GDM1 (cell line): ENCODE measurements around the gene CHTF8.
"Not testable (repeated sequence)": the region's sequence is repeated elsewhere in the genome, so short reads cannot be mapped to it uniquely, and the experiment has no call there.

Source experiments
- DNase-seq: peaks from one replicate; lab custom pipeline; 2025; lab: John Stamatoyannopoulos, UW

Gene CHTF8

DNA sequence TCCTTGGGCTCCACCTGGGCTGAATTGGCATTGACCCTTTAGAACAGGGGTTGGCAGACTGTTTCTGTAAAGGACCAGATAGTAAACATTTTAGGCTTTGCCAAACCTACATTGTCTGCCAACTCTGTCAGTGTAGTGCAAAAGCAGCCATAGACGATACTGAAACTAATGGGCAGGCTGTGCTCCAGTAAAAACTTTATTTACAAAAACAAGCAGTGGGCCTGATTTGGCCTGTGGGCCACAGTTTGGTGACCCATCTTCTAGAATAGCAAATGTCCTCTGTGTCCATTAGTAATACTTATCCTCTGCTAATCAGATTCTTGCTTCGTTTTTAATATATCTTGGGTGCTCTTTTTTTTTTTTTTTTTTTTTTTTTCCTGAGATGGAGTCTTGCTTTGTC is 6.2 kb upstream of the CHTF8 start:
- DNase-seq = no peak

DNA sequence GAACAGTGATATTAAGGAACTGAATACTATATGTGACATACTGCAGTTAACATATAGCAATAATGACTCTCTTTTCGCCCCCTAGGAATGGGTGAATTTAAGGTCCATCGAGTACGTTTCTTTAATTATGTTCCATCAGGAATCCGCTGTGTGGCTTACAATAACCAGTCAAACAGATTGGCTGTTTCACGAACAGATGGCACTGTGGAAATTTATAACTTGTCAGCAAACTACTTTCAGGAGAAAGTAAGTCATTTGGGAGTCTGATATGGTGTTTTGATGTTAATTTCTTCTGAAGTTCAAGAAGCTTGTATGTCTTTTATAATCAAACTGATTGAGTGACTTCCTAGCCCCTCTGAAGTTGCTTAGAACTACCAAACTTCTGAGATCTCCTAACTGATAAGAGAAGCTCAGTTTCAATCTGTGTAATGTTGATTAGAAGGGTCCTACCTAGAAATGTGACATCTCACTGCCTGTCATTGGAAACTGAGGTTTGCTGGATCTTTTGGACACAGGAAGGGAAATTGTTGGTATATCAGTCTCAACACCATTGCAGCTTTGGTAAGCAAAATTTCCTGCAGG is 1.1 kb upstream of the CHTF8 start:
- DNase-seq = no peak

DNA sequence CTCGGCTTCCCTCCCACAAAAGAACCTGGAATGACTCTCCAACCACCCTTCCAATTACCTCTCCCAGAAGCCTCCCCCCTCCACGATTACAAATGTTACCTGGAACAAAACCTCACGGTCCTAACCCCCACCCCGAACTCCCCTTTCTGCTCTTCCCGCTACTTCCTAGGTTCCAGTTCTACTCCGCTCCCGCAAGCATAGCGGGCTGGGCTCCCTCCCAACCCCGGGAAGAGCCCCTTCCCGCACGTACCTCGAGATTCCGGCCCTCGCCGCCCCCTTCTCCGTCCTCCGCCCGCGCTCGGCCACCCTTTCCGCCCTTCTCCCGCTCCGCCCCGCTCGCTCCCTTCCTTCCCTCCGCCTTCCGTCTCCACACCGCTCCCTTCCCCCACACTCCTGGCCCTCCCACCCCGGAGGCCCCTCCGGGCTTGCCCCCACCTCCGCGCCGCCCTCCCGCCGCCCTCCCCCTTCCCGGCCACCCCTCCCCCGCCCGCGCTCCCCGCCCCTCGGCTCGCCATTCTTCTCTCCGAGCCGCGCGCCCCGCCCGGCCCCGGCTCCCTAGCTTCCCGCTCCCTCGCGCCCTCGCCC is 457 bp downstream of the CHTF8 start:
- peak; percentile 57 for DNase-seq

DNA sequence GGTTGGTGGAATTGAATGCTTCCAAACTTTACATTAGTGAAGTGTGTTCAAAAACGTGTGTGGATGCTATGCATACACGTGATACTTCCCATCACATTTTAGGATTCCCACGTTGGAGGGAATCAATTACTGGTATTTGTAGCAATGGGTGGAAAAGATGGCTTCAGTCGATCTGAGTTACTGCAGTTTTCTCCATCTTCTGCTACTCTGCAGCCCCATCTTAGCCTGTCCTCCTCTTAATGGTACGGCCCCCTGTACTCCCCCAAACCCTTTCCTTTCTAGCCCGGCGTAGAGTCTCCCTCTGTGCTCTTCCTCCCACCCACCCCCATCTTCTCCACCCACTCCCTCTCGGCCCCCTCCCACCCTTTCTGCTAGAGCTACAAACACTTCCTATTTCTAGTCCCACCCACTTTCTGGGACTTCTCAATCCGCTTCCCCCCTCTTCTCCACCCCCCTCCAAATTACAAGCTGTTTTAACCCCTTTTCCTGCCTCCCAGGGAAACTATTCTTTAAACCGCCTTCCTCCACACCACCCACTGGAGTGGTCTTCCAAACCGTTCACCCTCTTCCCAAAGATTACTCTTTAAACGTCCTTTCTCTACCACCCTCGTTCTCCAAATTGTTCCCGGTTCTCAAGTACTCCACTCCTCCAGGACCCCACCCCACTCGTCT is 1.1 kb downstream of the CHTF8 start:
- DNase-seq = no peak

DNA sequence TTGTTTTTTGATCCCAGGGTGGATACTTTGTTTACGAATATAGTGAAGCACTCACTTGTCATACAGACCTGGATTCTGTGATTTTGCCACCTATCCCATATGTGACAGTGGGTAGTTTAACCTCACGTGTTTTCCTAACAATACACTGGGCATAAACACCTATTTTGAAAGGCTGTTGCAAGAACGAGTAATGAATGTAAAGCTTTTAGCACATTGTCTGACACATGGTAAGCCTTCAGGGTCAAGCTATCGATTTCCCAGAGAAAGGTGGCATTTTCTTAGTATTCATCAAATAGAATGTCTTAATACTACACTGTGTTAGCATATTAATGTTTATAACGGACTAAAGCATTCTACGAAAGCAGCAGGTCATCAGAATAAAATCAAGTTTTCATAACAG is 1.9 kb downstream of the CHTF8 start:
- DNase-seq = no peak

DNA sequence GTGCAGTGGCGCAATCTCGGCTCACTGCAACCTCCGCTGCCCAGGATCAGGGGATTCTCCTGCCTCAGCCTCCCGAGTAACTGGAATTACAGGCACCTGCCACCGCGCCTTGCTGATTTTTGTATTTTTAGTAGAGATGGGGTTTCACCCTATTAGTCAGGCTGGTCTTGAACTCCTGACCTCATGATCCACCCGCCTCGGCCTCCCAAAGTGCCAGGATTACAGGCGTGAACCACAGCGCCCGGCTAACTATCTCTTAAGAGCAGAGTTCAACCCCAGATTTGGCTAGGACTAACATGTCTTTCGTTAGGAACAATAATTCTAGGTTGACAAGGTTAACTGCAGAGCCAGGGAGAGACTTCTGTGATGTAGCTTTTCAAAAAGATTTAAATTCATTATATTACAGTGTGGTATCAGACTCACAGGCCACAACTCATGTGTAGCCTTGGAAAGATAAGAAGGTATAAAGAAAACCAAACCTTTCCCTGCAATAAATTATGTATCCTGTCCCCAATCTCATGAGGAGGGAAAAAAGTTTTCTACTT is 4.3 kb downstream of the CHTF8 start:
- DNase-seq = no peak

DNA sequence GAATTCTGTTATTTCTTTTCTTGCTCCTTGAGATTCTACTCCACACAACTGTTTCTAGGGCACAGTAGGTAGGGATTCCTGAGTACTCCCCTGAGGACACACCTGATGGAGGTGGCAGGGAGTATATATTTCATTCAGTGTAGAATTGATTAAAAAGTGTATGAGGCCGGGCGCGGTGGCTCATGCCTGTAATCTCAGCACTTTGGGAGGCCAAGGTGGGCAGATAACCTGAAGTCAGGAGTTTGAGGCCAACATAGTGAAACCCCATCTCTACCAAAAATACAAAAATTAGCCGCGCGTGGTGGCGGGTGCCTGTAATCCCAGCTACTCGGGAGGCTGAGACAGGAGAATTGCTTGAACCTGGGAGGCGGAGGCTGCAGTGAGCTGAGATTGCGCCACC is 5.6 kb downstream of the CHTF8 start:
- not testable (repeated sequence) for DNase-seq

DNA sequence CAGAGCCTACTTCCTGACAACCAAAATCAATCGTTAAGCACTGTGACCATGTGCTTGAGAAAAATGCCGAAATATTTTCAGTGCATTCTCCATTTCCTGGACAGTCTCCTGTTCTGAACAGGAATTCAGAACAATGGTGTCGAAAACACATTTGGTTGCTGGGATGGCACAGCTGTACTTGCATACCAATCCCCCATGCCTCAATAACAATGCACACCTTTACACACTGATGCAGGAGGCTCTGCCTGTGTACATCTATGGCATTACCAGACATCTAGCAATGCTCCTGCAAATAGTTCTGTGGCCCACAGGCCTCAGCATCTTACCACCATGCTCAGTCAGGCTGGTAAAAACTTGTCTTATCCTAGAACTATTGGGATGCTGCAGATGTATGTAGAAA is 6.2 kb downstream of the CHTF8 start:
- DNase-seq = no peak

DNA sequence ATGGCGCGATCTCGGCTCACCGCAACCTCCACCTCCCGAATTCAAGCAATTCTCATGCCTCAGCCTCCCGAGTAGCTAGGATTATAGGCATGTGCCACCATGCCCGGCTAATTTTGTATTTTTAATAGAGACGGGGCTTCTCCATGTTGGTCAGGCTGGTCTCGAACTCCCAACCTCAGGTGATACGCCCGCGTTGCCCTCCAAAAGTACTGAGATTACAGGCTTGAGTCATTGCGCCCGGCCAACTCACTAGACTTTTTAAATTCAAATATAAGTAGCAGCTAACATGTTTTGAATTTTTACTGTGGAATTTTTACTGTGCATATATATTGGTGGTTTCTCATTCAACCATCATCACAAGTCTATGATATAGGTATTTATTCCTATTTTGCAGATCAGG is 7.4 kb downstream of the CHTF8 start:
- DNase-seq = not testable (repeated sequence)

DNA sequence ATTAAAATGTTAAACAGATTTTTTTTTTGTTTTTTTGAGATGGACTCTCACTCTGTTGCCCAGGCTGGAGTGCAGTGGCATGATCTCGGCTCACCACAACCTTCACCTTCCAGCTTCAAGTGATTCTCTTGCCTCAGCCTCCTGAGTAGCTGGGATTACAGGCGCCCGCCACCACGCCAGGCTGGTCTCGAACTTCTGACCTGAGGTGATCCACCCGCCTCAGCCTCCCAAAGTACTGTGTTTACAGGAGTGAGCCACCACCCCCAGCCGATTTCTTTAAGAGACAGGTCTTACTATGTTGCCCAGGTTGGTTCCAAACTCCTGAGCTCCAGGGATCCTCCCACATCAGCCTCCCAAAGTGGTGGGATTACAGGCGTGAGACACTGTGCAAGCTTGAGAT is 8.0 kb downstream of the CHTF8 start:
- DNase-seq = not testable (repeated sequence)

DNA sequence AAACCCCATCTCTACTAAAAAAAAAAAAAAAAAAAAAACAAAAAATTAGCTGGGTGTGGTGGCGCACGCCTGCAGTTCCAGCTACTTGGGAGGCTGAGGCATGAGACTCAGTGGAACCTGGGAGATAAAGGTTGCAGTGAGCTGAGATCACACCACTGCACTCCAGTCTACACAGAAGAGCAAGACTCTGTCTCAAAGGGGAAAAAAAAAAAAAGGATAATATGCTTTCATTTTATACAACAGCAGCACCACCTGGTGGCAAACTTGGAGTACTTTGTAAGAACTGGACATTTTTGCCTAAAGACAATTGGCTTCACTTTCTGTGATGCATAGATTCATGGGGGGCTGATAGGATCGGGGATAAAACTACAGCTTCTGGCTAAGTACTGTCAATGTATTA is 8.5 kb downstream of the CHTF8 start:
- peak; percentile 16 for DNase-seq

DNA sequence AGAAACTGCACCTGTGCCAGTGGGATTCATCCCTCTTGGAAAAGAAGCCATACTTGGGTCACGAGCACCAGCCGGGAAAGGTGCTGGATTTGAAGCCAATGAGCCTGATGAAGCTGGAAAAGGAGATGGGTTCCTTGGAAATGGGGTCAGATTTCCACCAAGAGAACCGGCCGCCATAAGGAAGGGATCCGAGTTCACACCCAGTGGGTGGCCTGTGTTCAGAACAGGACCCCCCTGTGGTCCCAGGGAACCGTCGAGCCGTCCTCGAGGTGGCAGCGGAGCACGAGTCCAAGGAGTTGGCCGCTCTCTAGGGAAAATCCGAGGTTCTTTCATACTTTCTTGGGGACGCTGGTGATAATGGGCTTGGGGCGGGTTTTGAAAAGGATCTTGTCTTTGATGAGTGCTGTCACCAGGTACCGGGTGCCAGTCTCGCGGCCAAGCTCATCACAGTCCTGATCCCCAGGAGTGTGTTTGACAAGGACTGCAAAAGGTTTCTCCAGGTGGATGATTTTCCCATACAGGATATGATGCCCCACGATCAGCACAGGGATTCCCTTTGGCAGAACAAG is 12.2 kb downstream of the CHTF8 start:
- DNase-seq = no peak

DNA sequence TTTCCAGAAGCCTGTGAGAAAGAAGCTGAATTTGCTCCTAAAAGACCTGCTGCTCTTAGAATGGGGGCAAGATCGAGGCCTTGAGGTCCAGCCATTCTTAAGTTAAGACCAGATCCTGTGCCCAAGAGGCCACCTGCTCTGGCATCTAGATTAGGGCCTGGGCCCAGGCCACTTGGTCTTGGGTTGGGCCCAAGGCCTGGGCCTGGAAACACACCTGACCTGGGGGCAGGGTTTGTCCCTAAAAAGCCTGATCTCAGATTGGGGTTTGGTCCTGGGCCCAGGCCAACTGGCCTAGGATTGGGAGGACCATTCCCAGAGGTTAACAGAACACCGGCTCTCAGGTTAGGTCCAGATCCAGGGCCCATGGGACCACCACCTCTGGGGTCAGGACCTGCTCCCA is 12.9 kb downstream of the CHTF8 start:
- no peak for DNase-seq

DNA sequence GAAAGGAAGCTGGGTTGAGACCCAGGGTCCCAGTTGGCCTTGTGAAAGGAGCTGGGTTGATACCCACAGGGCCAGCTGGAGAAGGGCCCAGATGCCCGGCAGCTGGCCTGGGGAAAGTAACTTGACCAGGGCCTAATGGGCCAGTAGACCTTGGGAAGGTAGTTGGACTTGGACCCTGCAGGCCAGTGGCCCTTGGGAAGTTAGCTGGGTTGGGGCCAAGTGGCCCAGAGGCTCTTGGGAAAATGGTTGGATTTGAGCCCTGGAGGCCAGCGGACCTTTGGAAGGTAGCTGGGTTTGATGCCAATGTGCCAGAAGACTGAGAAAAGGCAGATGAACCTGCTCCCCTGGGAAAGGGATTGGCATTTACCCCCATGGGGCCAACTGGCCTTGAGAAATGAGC is 13.4 kb downstream of the CHTF8 start:
- no peak for DNase-seq

DNA sequence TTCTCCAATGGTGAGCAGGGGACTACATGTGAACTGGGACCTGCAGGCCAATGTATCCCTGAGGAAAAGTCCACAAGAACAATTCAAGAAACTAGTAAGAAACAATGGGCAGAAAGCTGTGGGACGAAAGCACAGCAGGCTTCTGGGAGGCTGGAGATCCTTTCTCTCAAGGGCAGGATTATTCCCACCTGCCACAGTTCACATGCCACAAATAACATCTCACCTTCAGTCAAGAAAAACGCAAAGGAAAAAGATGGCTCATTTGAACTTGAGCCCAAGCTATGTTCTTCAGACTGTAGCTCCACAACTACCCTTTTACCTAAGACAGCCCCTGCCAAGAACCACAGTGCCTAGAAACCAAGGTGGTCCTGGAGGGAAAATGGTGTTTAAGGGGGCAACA is 13.9 kb downstream of the CHTF8 start:
- DNase-seq = no peak

DNA sequence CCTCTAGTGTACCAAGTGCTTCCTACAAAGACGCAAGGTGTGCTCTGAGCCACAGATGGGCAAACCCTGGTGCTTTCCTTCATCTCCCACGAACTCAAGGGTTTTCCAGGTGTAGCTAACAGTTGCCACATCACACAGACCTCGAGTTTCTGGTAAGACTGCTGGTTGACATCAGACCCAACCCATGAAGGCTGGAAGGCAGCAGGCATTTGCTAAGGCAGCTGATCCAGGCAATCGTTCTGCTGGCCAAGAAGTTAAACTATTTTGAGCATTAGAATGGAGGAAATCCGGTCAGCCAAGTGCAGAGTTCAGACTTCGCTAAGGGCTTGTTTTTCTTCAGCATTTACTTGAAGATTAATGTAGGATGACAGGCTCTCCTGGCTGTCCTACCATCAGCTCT is 15.5 kb downstream of the CHTF8 start:
- no peak for DNase-seq

DNA sequence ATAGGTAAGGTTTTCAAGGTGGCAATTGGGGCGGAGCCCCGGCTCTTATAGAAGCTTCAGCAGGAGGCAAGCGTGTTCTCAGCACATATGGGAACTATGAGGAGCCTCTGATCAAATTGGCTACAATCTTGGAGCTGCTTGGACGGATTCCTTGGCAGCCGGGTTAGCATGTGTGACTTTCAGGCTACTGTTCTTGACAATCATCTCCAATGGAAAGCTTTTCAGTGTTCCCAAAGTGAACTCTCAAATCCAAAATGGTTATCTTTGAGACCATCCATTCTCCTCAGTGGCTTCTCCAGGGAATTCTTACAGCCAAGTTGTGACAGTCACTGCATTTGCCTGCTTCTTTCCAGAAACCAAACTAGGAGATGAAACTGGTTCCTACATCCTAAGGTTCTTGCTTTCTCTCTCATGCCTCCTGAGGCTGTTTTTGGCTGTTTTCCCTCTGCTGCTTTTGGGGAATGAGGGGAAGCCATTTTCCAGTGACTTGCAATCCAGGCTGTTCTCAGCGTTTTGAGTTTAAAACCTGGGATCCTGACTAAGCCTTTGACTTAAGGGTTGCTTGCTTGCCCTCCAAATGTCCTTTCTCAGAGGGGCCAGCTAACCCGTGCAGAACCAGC is 16.0 kb downstream of the CHTF8 start:
- DNase-seq = no peak

DNA sequence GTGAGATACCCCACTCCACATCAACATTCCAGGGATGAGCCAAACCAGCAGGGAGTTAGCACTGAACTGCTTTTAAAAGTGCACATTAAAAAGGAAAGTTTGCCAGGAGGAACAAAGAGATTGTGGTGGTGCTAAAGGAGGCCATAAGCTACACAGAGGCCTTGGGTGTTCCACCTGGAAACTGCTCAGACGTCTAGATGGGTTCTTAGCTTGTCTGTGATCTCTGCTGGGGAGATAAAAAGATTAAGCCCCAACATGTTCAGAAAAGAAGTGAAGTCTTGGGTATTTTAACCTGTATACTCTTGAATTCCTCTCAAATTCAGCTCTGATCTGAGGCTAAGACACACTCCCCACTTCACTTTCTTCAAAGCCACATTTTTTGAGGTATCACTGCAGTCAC is 16.6 kb downstream of the CHTF8 start:
- no peak for DNase-seq

DNA sequence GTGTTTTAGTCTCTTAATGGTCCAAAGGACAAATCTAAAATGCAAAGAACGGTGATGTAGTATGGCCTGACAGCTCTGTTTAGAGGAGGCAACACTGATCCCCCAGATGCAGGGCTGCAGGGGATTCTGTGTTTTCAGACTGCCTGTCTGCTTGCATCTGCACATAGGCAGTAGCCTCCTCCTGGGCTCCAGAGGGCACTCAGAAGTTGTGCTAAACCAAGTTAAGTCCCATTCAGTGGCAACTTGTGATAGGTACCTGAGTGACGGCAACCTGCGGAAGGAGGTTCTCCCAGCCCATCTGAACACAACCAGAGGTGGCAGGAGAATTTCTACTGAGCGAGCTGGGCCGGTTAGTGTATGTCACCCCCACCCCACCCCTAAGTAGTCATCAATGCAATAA is 17.0 kb downstream of the CHTF8 start:
- no peak for DNase-seq

DNA sequence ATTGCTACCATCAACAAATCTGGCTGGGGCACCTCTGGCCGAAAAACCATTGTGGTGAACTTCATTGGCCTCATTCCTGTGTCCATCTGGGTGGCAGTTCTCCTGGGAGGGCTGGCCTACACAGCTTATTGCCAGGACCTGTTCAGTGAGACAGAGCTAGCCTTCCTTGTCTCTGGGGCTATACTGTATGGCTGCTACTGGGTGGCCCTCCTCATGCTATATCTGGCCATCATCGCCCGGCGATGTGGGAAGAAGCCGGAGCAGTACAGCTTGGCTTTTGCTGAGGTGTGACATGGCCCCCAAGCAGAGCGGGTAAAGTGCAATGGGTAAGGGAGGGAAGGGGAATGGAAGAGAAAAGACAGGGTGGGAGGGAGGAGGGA is 17.4 kb downstream of the CHTF8 start:
- no peak for DNase-seq

DNA sequence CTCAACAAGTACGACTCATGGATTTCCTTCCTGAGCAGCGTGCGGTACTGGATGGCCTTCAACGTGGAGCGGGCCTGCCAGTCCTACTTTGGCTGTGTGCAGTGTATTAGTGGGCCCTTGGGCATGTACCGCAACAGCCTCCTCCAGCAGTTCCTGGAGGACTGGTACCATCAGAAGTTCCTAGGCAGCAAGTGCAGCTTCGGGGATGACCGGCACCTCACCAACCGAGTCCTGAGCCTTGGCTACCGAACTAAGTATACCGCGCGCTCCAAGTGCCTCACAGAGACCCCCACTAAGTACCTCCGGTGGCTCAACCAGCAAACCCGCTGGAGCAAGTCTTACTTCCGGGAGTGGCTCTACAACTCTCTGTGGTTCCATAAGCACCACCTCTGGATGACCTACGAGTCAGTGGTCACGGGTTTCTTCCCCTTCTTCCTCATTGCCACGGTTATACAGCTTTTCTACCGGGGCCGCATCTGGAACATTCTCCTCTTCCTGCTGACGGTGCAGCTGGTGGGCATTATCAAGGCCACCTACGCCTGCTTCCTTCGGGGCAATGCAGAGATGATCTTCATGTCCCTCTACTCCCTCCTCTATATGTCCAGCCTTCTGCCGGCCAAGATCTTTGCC is 17.9 kb downstream of the CHTF8 start:
- no peak for DNase-seq

DNA sequence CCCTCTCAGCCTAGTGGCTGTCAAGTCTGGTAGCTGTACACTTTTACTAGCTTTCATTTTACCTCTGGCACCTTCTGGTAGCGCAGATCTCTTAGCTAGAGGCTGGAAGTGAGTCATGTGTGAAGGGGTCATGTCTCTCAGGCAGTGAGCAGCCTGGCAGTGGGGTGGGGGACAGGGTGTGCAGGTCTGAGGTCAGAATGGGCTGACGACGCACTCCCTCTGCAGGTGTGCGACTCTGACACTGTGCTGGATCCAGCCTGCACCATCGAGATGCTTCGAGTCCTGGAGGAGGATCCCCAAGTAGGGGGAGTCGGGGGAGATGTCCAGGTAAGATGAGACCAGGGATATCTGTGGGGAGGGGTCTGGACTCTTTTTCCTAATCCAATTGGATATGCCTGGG is 19.2 kb downstream of the CHTF8 start:
- DNase-seq = no peak
